ENCODE measurements around the gene VWA5B1. TPM values are rescaled to one million over a fixed set of nuclear protein-coding genes. Genes with fewer than 3 reads are reported as not detected.

Gene VWA5B1
- total and polyA plus RNA-seq, 2 of the 4 experiments (the other 2 are of a cell fraction), result not detected

DNA sequence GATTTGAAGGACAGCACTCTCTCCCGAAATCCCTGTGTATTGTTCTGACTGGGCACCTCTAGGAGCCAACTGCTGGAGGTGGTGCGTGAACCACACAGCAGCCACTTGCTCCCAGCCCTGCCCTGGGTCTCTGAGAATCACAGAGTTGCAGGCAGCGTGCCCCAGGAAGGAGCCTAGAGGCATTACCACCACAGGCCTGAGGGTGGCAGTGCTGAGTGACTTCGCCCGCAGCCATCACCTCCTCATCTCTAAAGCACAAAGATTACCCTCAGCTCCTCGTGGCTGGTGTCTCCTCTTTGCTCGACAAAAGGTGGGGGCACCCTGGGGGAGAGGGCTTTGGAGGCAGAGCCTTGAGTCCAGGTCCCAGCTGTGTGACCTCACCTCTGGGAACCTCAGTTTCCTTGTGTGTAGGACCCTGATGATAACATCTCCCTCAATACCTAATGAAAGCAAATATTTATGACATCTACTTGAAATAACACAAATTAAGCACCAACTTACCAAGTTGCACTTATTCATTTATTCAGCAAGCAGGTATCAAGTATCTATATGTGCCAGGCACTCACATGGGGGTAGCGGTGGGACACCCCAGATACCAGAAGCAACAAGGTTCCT lies 86.3 kb downstream of the VWA5B1 start (continued):
- TF ChIP-seq, protein P1, sequence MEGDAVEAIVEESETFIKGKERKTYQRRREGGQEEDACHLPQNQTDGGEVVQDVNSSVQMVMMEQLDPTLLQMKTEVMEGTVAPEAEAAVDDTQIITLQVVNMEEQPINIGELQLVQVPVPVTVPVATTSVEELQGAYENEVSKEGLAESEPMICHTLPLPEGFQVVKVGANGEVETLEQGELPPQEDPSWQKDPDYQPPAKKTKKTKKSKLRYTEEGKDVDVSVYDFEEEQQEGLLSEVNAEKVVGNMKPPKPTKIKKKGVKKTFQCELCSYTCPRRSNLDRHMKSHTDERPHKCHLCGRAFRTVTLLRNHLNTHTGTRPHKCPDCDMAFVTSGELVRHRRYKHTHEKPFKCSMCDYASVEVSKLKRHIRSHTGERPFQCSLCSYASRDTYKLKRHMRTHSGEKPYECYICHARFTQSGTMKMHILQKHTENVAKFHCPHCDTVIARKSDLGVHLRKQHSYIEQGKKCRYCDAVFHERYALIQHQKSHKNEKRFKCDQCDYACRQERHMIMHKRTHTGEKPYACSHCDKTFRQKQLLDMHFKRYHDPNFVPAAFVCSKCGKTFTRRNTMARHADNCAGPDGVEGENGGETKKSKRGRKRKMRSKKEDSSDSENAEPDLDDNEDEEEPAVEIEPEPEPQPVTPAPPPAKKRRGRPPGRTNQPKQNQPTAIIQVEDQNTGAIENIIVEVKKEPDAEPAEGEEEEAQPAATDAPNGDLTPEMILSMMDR (conservative IDR thresholded peaks at IDR 0.05; ENCODE audit: low read depth, low read length), result peak; percentile 81

DNA sequence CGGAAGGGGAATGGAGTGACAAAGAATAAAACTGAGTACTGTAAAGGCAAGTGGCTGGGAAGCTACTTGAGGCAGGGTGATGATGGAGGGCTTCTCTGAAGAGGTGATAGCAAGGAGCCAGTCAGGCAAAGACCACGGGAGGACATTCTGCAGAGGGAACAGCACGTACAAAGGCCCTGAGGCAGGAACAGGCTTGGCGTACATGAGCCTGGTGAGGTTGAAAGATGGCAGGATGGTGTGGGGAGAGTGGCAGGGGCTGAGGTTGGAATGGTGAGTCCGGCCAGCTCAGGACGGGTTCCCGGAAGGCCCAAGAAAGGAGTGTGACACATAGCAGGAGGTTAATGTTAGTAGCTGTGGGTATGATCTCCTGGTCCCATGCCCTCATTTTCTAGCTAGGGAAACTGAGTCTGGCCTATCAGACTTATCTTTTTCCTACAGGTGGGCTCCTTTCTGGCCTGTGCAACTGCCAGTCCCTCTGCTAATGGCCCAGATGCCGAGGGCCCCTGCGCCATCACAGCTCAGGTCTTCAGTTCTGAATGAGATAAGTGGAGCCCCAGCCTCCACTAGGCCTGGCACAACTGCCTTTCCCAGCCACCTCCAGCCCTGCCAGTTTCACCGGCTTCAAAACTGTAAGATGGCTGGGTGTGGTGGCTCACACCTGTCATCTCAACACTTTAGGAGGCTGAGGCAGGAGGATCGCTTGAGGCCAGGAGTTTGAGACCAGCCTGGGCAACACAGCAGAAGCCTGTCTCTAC lies 87.0 kb downstream of the VWA5B1 start:
- peaks cover 12% of the 10 kb centered on the region; the same call in 1 of the 2 replicates for H3K27me3 ChIP-seq (ENCODE audit: control insufficient read depth, insufficient read depth, low read length)
- no peak overlapping the region for H3K27ac ChIP-seq (ENCODE audit: insufficient read depth, low read length)
- H2AFZ ChIP-seq (replicated peaks; ENCODE audit: low read length, poor library complexity), result no peak overlapping the region
- H2AK5ac ChIP-seq (ENCODE audit: low read depth, low read length), result peak overlapping the region; percentile 3; the same call in 1 of the 2 replicates
- H4K5ac ChIP-seq (ENCODE audit: low read depth, low read length), result no peak overlapping the region
- DNase-seq (no peak), ATAC-seq (ENCODE audit: low read depth) (no peak)
- in situ Hi-C loops (cut with MboI; ENCODE audit: low sequenced_read_pairs), result loop anchor here (5.0 kb wide), 1 partner anchor 115 kb away; no protein-coding TSS in a partner anchor
- BruUV-seq (replicated peaks), result no TSS peak
- no peak overlapping the region for H4K91ac ChIP-seq (ENCODE audit: insufficient read depth, low read depth, low read length)
- no peak overlapping the region for H3K14ac ChIP-seq (replicated peaks; ENCODE audit: low read depth, low read length)
- H4K8ac ChIP-seq (ENCODE audit: low read depth in 2 of 2, low read length in 2 of 2), result no peak overlapping the region
- no peak overlapping the region for H2BK20ac ChIP-seq (ENCODE audit: low read depth, low read length)
- H3K56ac ChIP-seq (ENCODE audit: extremely low read depth, insufficient read depth, low read length), result no peak overlapping the region
- WGBS, 2 experiments (ENCODE audit: extremely low coverage in 2 of 2, insufficient read length in 1 of 2), result 86% methylated on average over 4 of the region's 11 CpGs; no CpG with 5 or more reads in 1 of the 2 experiments
- intact Hi-C loops (cut with micrococcal nuclease), result loop anchor here (1.0 to 10.0 kb wide), 4 partner anchors 53 to 463 kb away; no protein-coding TSS in a partner anchor
- H3K9me3 ChIP-seq (ENCODE audit: control insufficient read depth, insufficient read depth, low read length), result no peaks in the 10 kb centered on the region
- no peak overlapping the region for H3K4ac ChIP-seq (ENCODE audit: low read depth, low read length)
- H2BK5ac ChIP-seq (ENCODE audit: low read depth, low read length, poor library complexity, severe bottlenecking), result no peak overlapping the region
- no peak overlapping the region for H2AK9ac ChIP-seq (replicated peaks; ENCODE audit: low read depth, low read length, poor library complexity)
- POLR2A ChIA-PET (ENCODE audit: unreplicated experiment), result no interaction called here
- no peak overlapping the region for H2BK120ac ChIP-seq (ENCODE audit: low read depth, low read length)
- peaks cover 4% of the 10 kb centered on the region for H4K20me1 ChIP-seq (ENCODE audit: insufficient read depth, low read length)
- H3K36me3 ChIP-seq (ENCODE audit: control insufficient read depth, insufficient read depth, low read length), result no peaks in the 10 kb centered on the region
- H3K79me1 ChIP-seq (ENCODE audit: low read depth in 1 of 2, low read length in 2 of 2), result no peaks in the 10 kb centered on the region
- H3K4me2 ChIP-seq (ENCODE audit: low read depth, low read length), result no peak overlapping the region
- CTCF ChIA-PET, result interaction anchor here (0.6 to 1.6 kb wide), 7 partner anchors 10 to 116 kb away, joined by 3 to 11 read pairs (median 3); no protein-coding TSS in a partner anchor
- H3K9ac ChIP-seq (ENCODE audit: low read depth, low read length), result no peak overlapping the region
- no peak overlapping the region for H3K23ac ChIP-seq (ENCODE audit: low read depth, low read length)
- H3K18ac ChIP-seq (ENCODE audit: low read depth, low read length), result no peak overlapping the region
- no peak overlapping the region; the same call in 2 of the 3 replicates for H2BK15ac ChIP-seq (ENCODE audit: low read depth, low read length)
- peaks cover 10% of the 10 kb centered on the region; the same call in 1 of the 2 replicates for H3K4me1 ChIP-seq (ENCODE audit: control insufficient read depth, insufficient read depth, low read length)
- H3K4me3 ChIP-seq (ENCODE audit: insufficient read depth, low read depth, low read length), result no peak overlapping the region
- dilution Hi-C loops (cut with HindIII; ENCODE audit: low sequenced_read_pairs, unreplicated experiment), result no loop called here
- H3K9me1 ChIP-seq (ENCODE audit: insufficient read depth, low read length), result peaks cover 17% of the 10 kb centered on the region
- TF ChIP-seq BHLHE40 (IDR thresholded peaks at IDR 0.05; ENCODE audit: low read depth, low read length), result no peak
- TF ChIP-seq, protein P1 (conservative IDR thresholded peaks at IDR 0.05; ENCODE audit: low read depth, low read length), result no peak
- TF ChIP-seq RCOR1 (IDR thresholded peaks at IDR 0.05; ENCODE audit: insufficient replicate concordance, low read length), result no peak
- TF ChIP-seq FOS (IDR thresholded peaks at IDR 0.05; ENCODE audit: low read depth, low read length), result no peak
- no peak for TF ChIP-seq NFE2L2 (IDR thresholded peaks at IDR 0.05; ENCODE audit: low read depth, low read length)
- no peak for TF ChIP-seq ELK1 (IDR thresholded peaks at IDR 0.05; ENCODE audit: borderline replicate concordance, low read depth, low read length)
- no peak for TF ChIP-seq MAZ (IDR thresholded peaks at IDR 0.05; ENCODE audit: borderline replicate concordance, low read depth, low read length)
- TF ChIP-seq CHD1 (IDR thresholded peaks at IDR 0.05; ENCODE audit: low read depth, low read length), result no peak

Measured in IMR-90 (cell line).